Glutamatergic neuron (in vitro differentiated cells): ENCODE data around the gene MT1A. TPM values are rescaled to one million over a fixed set of nuclear protein-coding genes. Genes with fewer than 3 reads are reported as not detected.

Experiments used
- DNase-seq: peaks from one replicate; pipeline ENCODE4 v3.0.0; 2022
- H3K27ac Mint-ChIP-seq: one replicate; pipeline ENCODE4 v1.8.0; 2020; ENCODE audit warnings: mild to moderate bottlenecking, mixed read lengths, inconsistent platforms; ENCODE audit not compliant: unreplicated experiment
- H3K27me3 Mint-ChIP-seq: one replicate; pipeline ENCODE4 v1.8.0; 2020; ENCODE audit warnings: mild to moderate bottlenecking, moderate library complexity, mixed read lengths, inconsistent platforms; ENCODE audit not compliant: unreplicated experiment
- H3K36me3 Mint-ChIP-seq: one replicate; pipeline ENCODE4 v1.8.0; 2020; ENCODE audit warnings: mild to moderate bottlenecking, mixed read lengths, inconsistent platforms; ENCODE audit not compliant: unreplicated experiment
- H3K4me1 Mint-ChIP-seq: one replicate; pipeline ENCODE4 v1.8.0; 2020; ENCODE audit warnings: mild to moderate bottlenecking, low read depth, mixed read lengths, inconsistent platforms; ENCODE audit not compliant: unreplicated experiment
- H3K4me3 Mint-ChIP-seq: one replicate; pipeline ENCODE4 v1.8.0; 2020; ENCODE audit warnings: mild to moderate bottlenecking, mixed read lengths, inconsistent platforms; ENCODE audit not compliant: unreplicated experiment
- H3K9me3 Mint-ChIP-seq: one replicate; pipeline ENCODE4 v1.8.0; 2020; ENCODE audit warnings: mild to moderate bottlenecking, moderate library complexity, mixed read lengths, inconsistent platforms; ENCODE audit not compliant: unreplicated experiment
- CTCF ChIP-seq: fragments of 200-600 bp; sonication (generic); IDR thresholded peaks from one replicate; pipeline ENCODE4 v1.5.0; 2021; ENCODE audit not compliant: partially characterized antibody, unreplicated experiment
- total RNA-seq: library from RNA; stranded (reverse); fragmentation: NEBNext Ultra II Directional; extraction: Animal tissue kit (Norgen Biotek cat#: 25700); gene quantifications from one replicate; pipeline ENCODE4 v1.2.1, GENCODE V29; 2021; ENCODE audit not compliant: unreplicated experiment

Gene MT1A
- total RNA-seq, 1 donor from 2014 or later = not detected

- no peak for TF ChIP-seq CTCF
- Mint-ChIP-seq H3K27me3 (no peaks in the 10 kb centered on the region), H3K9me3 (peaks cover 1% of the 10 kb centered on the region), H3K4me1 (peaks cover 7% of the 10 kb centered on the region), H3K36me3 (peaks cover 12% of the 10 kb centered on the region), H3K27ac (no peak overlapping the region), H3K4me3 (peak overlapping the region; percentile 90)
- DNase-seq = no peak
Observed at GRCh38 chr16:56683424-56684172, 45.1 kb downstream of the MT1A start.

GRCh38 chr16:56684256-56684925, 45.9 kb downstream of the MT1A start:
- no peak for TF ChIP-seq CTCF
- Mint-ChIP-seq H3K9me3 (peaks cover 1% of the 10 kb centered on the region), H3K27ac (no peak overlapping the region), H3K4me3 (no peak overlapping the region), H3K36me3 (peaks cover 12% of the 10 kb centered on the region), H3K27me3 (no peaks in the 10 kb centered on the region), H3K4me1 (peaks cover 7% of the 10 kb centered on the region)
- no peak for DNase-seq

- H3K9me3 Mint-ChIP-seq = peaks cover 6% of the 10 kb centered on the region
- DNase-seq = no peak
- H3K4me3 Mint-ChIP-seq = no peak overlapping the region
- H3K27me3 Mint-ChIP-seq = no peaks in the 10 kb centered on the region
- no peak for TF ChIP-seq CTCF
- H3K27ac Mint-ChIP-seq = no peak overlapping the region
- H3K36me3 Mint-ChIP-seq = peaks cover 12% of the 10 kb centered on the region
- peaks cover 7% of the 10 kb centered on the region for H3K4me1 Mint-ChIP-seq
Observed at GRCh38 chr16:56684926-56685590, 46.6 kb downstream of the MT1A start.

- Mint-ChIP-seq H3K9me3 (peaks cover 10% of the 10 kb centered on the region), H3K4me3 (no peak overlapping the region), H3K27ac (no peak overlapping the region), H3K4me1 (peaks cover 3% of the 10 kb centered on the region), H3K27me3 (no peaks in the 10 kb centered on the region), H3K36me3 (peaks cover 12% of the 10 kb centered on the region)
- TF ChIP-seq CTCF = no peak
- no peak for DNase-seq
Observed at GRCh38 chr16:56686758-56687157, 48.3 kb downstream of the MT1A start.
